Activated naive CD4-positive, alpha-beta T cell treated with anti-CD3 and anti-CD28 coated beads for 36 hours (primary cell): ENCODE data around the gene CCP110. TPM values are rescaled to one million over a fixed set of nuclear protein-coding genes. Genes with fewer than 3 reads are reported as not detected.

Experiments
- CTCF ChIA-PET: fragments of 350-600 bp; sonication (Branson Sonifier 250); formaldehyde crosslinking; loops from one replicate; lab custom pipeline; 2021; ENCODE audit warnings: antibody characterized with exemption; lab: Charles Lee
- DNase-seq: peaks from one replicate; pipeline ENCODE4 v3.0.0-alpha.2; 2020
- H3K27ac Mint-ChIP-seq: one replicate; pipeline ENCODE4 v1.8.0; 2021; ENCODE audit warnings: mild to moderate bottlenecking, mixed read lengths
- H3K27me3 Mint-ChIP-seq: one replicate; pipeline ENCODE4 v1.8.0; 2021; ENCODE audit warnings: low read depth, mixed read lengths
- H3K36me3 Mint-ChIP-seq: one replicate; pipeline ENCODE4 v1.8.0; 2021; ENCODE audit warnings: low read depth, mixed read lengths
- H3K4me1 Mint-ChIP-seq: one replicate; pipeline ENCODE4 v1.8.0; 2021; ENCODE audit warnings: low read depth, mixed read lengths
- H3K4me3 Mint-ChIP-seq: one replicate; pipeline ENCODE4 v1.8.0; 2021; ENCODE audit warnings: mild to moderate bottlenecking, moderate library complexity, mixed read lengths
- H3K9me3 Mint-ChIP-seq: one replicate; pipeline ENCODE4 v1.8.0; 2021; ENCODE audit warnings: mixed read lengths
- intact Hi-C: fragments of 100-400 bp; cut with micrococcal nuclease; formaldehyde crosslinking; loops from one replicate; pipeline ENCODE4 v1.15.1; 2023
- total RNA-seq, 2 experiments: library from RNA; stranded (reverse); gene quantifications; one replicate each; pipeline ENCODE4 v1.2.3, GENCODE V29; 2021

CCP110 gene
- total RNA-seq, 2 experiments from 2014 or later = 27.3 to 31.9 TPM

GRCh38 chr16:19488213-19488640 is 35.5 kb upstream of the CCP110 start:
- CTCF ChIA-PET = interaction anchor here (0.6 to 1.3 kb wide), 2 partner anchors 106 to 404 kb away, joined by 3 to 5 read pairs; no protein-coding TSS in a partner anchor
- H3K27me3 Mint-ChIP-seq = no peaks in the 10 kb centered on the region
- no peaks in the 10 kb centered on the region for H3K4me1 Mint-ChIP-seq
- DNase-seq = no peak
- no peaks in the 10 kb centered on the region for H3K36me3 Mint-ChIP-seq
- no peaks in the 10 kb centered on the region for H3K9me3 Mint-ChIP-seq
- intact Hi-C loops = no loop called here
- H3K27ac Mint-ChIP-seq = no peak overlapping the region
- no peak overlapping the region for H3K4me3 Mint-ChIP-seq

- Mint-ChIP-seq H3K4me1 (peaks cover 7% of the 10 kb centered on the region), H3K27ac (no peak overlapping the region), H3K36me3 (no peaks in the 10 kb centered on the region), H3K9me3 (no peaks in the 10 kb centered on the region), H3K4me3 (no peak overlapping the region), H3K27me3 (no peaks in the 10 kb centered on the region)
- intact Hi-C loops = no loop called here
- DNase-seq = no peak
- CTCF ChIA-PET = interaction anchor here (1.2 kb wide), 1 partner anchor 12 kb away, joined by 4 read pairs; no protein-coding TSS in a partner anchor
Observed at GRCh38 chr16:19490619-19491018, 33.1 kb upstream of the CCP110 start.

GRCh38 chr16:19497176-19497575 is 26.6 kb upstream of the CCP110 start:
- intact Hi-C loops = no loop called here
- Mint-ChIP-seq H3K4me3 (no peak overlapping the region), H3K27ac (no peak overlapping the region), H3K27me3 (no peaks in the 10 kb centered on the region), H3K4me1 (peaks cover 7% of the 10 kb centered on the region), H3K9me3 (no peaks in the 10 kb centered on the region), H3K36me3 (peaks cover 8% of the 10 kb centered on the region)
- DNase-seq = no peak
- CTCF ChIA-PET = no interaction called here

GRCh38 chr16:19499006-19499405 is 24.7 kb upstream of the CCP110 start:
- Mint-ChIP-seq H3K4me1 (peaks cover 2% of the 10 kb centered on the region), H3K4me3 (no peak overlapping the region), H3K27me3 (no peaks in the 10 kb centered on the region), H3K36me3 (peaks cover 16% of the 10 kb centered on the region), H3K9me3 (no peaks in the 10 kb centered on the region), H3K27ac (no peak overlapping the region)
- intact Hi-C loops = no loop called here
- no peak for DNase-seq
- CTCF ChIA-PET = interaction anchor here (0.7 kb wide), 1 partner anchor 392 kb away, joined by 3 read pairs; no protein-coding TSS in a partner anchor

- no peak for DNase-seq
- CTCF ChIA-PET = interaction anchor here (0.7 kb wide), 1 partner anchor 392 kb away, joined by 3 read pairs; no protein-coding TSS in a partner anchor
- no peak overlapping the region for H3K4me3 Mint-ChIP-seq
- H3K27ac Mint-ChIP-seq = no peak overlapping the region
- no peaks in the 10 kb centered on the region for H3K4me1 Mint-ChIP-seq
- peaks cover 16% of the 10 kb centered on the region for H3K36me3 Mint-ChIP-seq
- intact Hi-C loops = no loop called here
- H3K9me3 Mint-ChIP-seq = no peaks in the 10 kb centered on the region
- H3K27me3 Mint-ChIP-seq = no peaks in the 10 kb centered on the region
Observed at GRCh38 chr16:19499481-19499880, 24.3 kb upstream of the CCP110 start.

- no peaks in the 10 kb centered on the region for H3K9me3 Mint-ChIP-seq
- no peaks in the 10 kb centered on the region for H3K27me3 Mint-ChIP-seq
- intact Hi-C loops = loop anchor here (1.0 to 5.0 kb wide), 3 partner anchors 113 to 416 kb away; partner anchors contain the start of gene SYT17
- no peak overlapping the region for H3K27ac Mint-ChIP-seq
- DNase-seq = peak; percentile 83
- no peak overlapping the region for H3K4me3 Mint-ChIP-seq
- H3K36me3 Mint-ChIP-seq = peaks cover 19% of the 10 kb centered on the region
- no peaks in the 10 kb centered on the region for H3K4me1 Mint-ChIP-seq
- CTCF ChIA-PET = interaction anchor here (0.6 to 3.3 kb wide), 19 partner anchors 12 to 883 kb away, joined by 3 to 18 read pairs (median 3); partner anchors contain the start of gene CLEC19A
Observed at GRCh38 chr16:19502395-19503131, 21.2 kb upstream of the CCP110 start.

- peaks cover 19% of the 10 kb centered on the region for H3K36me3 Mint-ChIP-seq
- H3K9me3 Mint-ChIP-seq = no peaks in the 10 kb centered on the region
- no peak overlapping the region for H3K27ac Mint-ChIP-seq
- no peak for DNase-seq
- H3K4me3 Mint-ChIP-seq = no peak overlapping the region
- intact Hi-C loops = loop anchor here (5.0 kb wide), 1 partner anchor 336 kb away; the partner anchor contains the start of gene SYT17
- no peaks in the 10 kb centered on the region for H3K27me3 Mint-ChIP-seq
- no peaks in the 10 kb centered on the region for H3K4me1 Mint-ChIP-seq
- CTCF ChIA-PET = interaction anchor here (1.0 to 3.3 kb wide), 10 partner anchors 10 to 322 kb away, joined by 3 to 18 read pairs (median 4); partner anchors contain the start of gene CLEC19A
Observed at GRCh38 chr16:19503461-19504075, 20.2 kb upstream of the CCP110 start.

- intact Hi-C loops = no loop called here
- Mint-ChIP-seq H3K27ac (no peak overlapping the region), H3K9me3 (no peaks in the 10 kb centered on the region), H3K27me3 (no peaks in the 10 kb centered on the region), H3K4me1 (no peaks in the 10 kb centered on the region), H3K36me3 (peaks cover 17% of the 10 kb centered on the region), H3K4me3 (no peak overlapping the region)
- no peak for DNase-seq
- CTCF ChIA-PET = interaction anchor here (0.7 kb wide), 1 partner anchor 113 kb away, joined by 3 read pairs; no protein-coding TSS in a partner anchor
Observed at GRCh38 chr16:19505600-19506303, 18.0 kb upstream of the CCP110 start.

GRCh38 chr16:19506965-19507364 is 16.8 kb upstream of the CCP110 start:
- Mint-ChIP-seq H3K4me3 (no peak overlapping the region), H3K36me3 (peaks cover 16% of the 10 kb centered on the region), H3K9me3 (no peaks in the 10 kb centered on the region), H3K27me3 (no peaks in the 10 kb centered on the region), H3K4me1 (no peaks in the 10 kb centered on the region), H3K27ac (no peak overlapping the region)
- DNase-seq = no peak
- intact Hi-C loops = no loop called here
- CTCF ChIA-PET = no interaction called here

- no peaks in the 10 kb centered on the region for H3K9me3 Mint-ChIP-seq
- no peaks in the 10 kb centered on the region for H3K4me1 Mint-ChIP-seq
- H3K36me3 Mint-ChIP-seq = peaks cover 17% of the 10 kb centered on the region
- H3K27me3 Mint-ChIP-seq = no peaks in the 10 kb centered on the region
- DNase-seq = no peak
- intact Hi-C loops = no loop called here
- H3K27ac Mint-ChIP-seq = no peak overlapping the region
- CTCF ChIA-PET = no interaction called here
- no peak overlapping the region for H3K4me3 Mint-ChIP-seq
Observed at GRCh38 chr16:19507867-19508266, 15.9 kb upstream of the CCP110 start.

- no peak for DNase-seq
- Mint-ChIP-seq H3K27me3 (no peaks in the 10 kb centered on the region), H3K27ac (no peak overlapping the region), H3K9me3 (no peaks in the 10 kb centered on the region), H3K36me3 (peaks cover 20% of the 10 kb centered on the region), H3K4me1 (peaks cover 11% of the 10 kb centered on the region), H3K4me3 (no peak overlapping the region)
- CTCF ChIA-PET = no interaction called here
- intact Hi-C loops = no loop called here
Observed at GRCh38 chr16:19512297-19512696, 11.4 kb upstream of the CCP110 start.
